Lower leg skin (tissue), 4 donors: ENCODE data around the gene TIPIN. TPM values are rescaled to one million over a fixed set of nuclear protein-coding genes. Genes with fewer than 3 reads are reported as not detected.

Source experiments
- DNase-seq, 2 donors: peaks; one replicate each; pipeline ENCODE4 v3.0.0-alpha.2; 2019; ENCODE audit warnings: low spot score in 2 of 2
- H3K4me3 ChIP-seq: fragments of 200-600 bp; sonication (generic); 2 replicates; pipeline ENCODE4 v1.5.1; 2017; ENCODE audit warnings: mild to moderate bottlenecking, low read depth; ENCODE audit not compliant: poor library complexity, severe bottlenecking
- POLR2A ChIP-seq, 2 donors: fragments of 450-650 bp; IDR thresholded peaks; one replicate each; pipeline ENCODE4 v1.6.1; 2016 to 2017; ENCODE audit warnings: antibody characterized with exemption in 2 of 2, mild to moderate bottlenecking in 1 of 2, moderate library complexity in 1 of 2
- WGBS, 2 donors: methylation state at CpG; one replicate each; pipeline ENCODE4 v1.1.5; 2018; 5-methylcytosine and 5-hydroxymethylcytosine counted together
- intact Hi-C: fragments of 100-400 bp; cut with DNase I; formaldehyde crosslinking; loops from one replicate; pipeline ENCODE4 v1.15.0; 2023; ENCODE audit warnings: low total_unique reads
- total RNA-seq, 4 donors: library from RNA; depleted of rRNA; stranded (reverse); fragments of >200 nt; gene quantifications; one replicate each; pipeline ENCODE4 v1.1.0, GENCODE V29; 2016
- TF ChIP-seq, protein P1 (sequence below), 3 donors: fragments of 450-650 bp; IDR thresholded peaks; one replicate each; pipeline ENCODE4 v1.5.1; 2016; ENCODE audit warnings: antibody characterized with exemption in 3 of 3, mild to moderate bottlenecking in 3 of 3, moderate library complexity in 2 of 3

The TIPIN gene, protein sequence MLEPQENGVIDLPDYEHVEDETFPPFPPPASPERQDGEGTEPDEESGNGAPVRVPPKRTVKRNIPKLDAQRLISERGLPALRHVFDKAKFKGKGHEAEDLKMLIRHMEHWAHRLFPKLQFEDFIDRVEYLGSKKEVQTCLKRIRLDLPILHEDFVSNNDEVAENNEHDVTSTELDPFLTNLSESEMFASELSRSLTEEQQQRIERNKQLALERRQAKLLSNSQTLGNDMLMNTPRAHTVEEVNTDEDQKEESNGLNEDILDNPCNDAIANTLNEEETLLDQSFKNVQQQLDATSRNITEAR
- 10 to 100 TPM in 1 of 4 donors, 1 to 10 TPM in 3; 4.0 to 14.8 (median 5.3) TPM for total RNA-seq

DNA sequence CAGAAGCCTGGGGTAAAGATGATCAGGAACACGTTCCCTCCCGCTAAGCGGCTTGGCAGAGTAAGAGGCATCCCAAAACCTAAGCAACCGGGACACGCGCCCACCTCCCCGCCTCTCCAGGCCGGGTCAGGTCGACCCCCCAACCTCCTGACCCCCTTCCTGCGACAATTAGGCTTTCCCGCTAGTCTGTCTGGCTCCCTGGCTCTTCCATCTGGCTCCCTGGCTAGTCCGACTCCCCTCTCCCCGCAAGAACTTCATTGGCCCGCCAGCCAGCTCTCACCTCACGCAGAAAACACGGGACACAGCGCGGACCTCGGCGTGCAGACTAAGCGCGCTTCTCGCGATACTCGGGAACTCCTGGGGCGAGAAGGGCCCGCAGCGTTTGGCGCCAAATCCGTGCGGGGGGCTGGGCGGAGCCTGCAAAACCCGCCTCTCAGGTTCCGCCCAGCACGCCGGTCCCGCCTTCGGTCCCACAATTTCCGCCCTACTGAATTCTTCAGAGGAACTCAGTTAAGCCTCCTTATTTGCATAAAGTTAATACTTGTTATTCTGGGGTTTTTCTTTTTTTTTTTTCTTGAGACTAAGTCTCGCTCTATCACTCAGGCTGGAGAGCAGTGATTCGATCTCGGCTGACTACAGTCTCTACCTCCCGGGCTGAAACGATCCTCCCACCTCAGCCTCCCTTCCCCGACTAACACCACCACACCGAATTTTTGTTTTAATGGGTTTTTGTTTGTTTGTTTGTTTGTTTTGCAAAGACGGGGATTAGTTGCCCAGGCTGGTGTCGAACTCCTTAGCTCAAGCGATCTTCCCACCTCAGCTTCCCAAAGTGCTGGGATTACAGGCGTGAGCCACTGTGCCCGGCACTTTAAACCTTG lies at the start of gene TIPIN:
TIPIN (minus strand) TSS at position 327 of the 878 bp plus-strand sequence. CDS start 3,738 bp downstream, outside the sequence.
- DNase-seq, result peak; percentile 90 to 99
- 6 to 11% methylated on average over 50 to 51 of the region's 51 CpGs for WGBS, 2 donors
- TF ChIP-seq POLR2A (IDR thresholded peaks at IDR 0.05), result no peak
- TF ChIP-seq, protein P1, sequence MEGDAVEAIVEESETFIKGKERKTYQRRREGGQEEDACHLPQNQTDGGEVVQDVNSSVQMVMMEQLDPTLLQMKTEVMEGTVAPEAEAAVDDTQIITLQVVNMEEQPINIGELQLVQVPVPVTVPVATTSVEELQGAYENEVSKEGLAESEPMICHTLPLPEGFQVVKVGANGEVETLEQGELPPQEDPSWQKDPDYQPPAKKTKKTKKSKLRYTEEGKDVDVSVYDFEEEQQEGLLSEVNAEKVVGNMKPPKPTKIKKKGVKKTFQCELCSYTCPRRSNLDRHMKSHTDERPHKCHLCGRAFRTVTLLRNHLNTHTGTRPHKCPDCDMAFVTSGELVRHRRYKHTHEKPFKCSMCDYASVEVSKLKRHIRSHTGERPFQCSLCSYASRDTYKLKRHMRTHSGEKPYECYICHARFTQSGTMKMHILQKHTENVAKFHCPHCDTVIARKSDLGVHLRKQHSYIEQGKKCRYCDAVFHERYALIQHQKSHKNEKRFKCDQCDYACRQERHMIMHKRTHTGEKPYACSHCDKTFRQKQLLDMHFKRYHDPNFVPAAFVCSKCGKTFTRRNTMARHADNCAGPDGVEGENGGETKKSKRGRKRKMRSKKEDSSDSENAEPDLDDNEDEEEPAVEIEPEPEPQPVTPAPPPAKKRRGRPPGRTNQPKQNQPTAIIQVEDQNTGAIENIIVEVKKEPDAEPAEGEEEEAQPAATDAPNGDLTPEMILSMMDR (IDR thresholded peaks at IDR 0.05), result no peak
- peak within 1 kb of the TSS; percentile 55 for H3K4me3 ChIP-seq
- intact Hi-C loops, result no loop called here

DNA sequence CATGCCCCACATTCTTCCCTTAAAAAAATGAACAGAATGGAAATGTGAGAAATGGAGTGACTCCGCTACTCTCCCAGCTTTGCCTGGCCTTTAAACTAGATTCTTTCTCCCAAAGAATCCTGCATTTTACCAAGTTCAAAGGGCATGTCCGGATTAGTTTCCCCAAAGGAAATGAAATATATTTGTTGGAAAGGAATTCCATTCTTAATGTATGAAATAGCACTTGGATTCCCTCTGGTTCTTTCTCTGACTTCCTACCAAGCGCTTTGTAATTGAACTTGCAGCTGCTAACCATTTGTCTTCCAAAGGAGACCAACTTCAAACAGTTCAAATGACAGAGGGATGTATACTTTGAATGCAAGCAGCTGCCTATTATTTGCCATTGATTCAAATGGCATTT lies 49.1 kb upstream of the TIPIN start:
- no peak for DNase-seq
- TF ChIP-seq, protein P1 (IDR thresholded peaks at IDR 0.05), result no peak
- TF ChIP-seq POLR2A (IDR thresholded peaks at IDR 0.05), result no peak
- intact Hi-C loops, result no loop called here
- 67 to 73% methylated on average over 3 of the region's 3 CpGs for WGBS, 2 donors
- H3K4me3 ChIP-seq, result no peak overlapping the region

DNA sequence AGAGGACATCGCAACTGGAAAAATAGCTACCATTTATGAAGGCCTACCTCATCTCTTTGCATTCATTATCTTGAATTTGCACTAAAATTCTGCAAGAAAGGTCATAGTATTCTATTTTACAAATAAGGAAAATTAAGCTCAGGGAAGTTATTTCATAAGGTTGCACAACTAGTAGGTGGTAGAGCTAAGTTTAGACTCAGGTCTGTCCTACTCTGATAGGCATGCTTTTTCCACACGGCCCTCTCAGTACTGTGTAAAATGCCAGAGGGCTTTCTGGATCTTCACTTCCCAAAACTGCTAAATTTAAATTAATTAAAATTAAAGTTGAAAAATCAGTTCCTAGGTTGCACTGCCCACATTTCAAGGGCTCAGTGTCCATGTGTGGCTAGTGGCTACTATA lies 48.5 kb upstream of the TIPIN start:
- TF ChIP-seq, protein P1 (IDR thresholded peaks at IDR 0.05), result no peak
- TF ChIP-seq POLR2A (IDR thresholded peaks at IDR 0.05), result no peak
- no peak overlapping the region for H3K4me3 ChIP-seq
- intact Hi-C loops, result no loop called here
- 70% methylated on average over 2 of the region's 2 CpGs for WGBS, 2 donors
- DNase-seq, result no peak

DNA sequence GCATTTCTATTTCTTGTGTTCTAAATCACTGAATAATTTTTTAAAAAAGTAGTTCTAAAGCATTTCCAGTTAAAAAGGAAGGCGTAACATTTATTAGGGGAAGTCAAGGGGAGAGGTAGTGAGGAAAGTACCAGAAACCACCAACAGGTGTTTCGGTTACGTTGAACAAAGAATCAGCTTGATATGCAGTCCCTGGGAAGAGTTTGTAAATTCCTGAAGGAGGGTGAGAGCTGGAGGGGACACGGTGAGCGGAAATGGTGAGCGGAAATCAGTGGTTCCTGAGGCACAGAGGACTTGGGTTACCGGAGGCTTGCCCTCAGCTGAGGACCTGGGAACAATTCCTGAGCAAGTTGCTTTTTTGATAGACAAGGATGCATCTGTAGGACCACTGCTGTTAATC lies 48.0 kb upstream of the TIPIN start:
- intact Hi-C loops, result no loop called here
- 73 to 80% methylated on average over 7 of the region's 7 CpGs for WGBS, 2 donors
- TF ChIP-seq POLR2A (IDR thresholded peaks at IDR 0.05), result no peak
- TF ChIP-seq, protein P1 (IDR thresholded peaks at IDR 0.05), result no peak
- no peak for DNase-seq
- H3K4me3 ChIP-seq, result no peak overlapping the region

DNA sequence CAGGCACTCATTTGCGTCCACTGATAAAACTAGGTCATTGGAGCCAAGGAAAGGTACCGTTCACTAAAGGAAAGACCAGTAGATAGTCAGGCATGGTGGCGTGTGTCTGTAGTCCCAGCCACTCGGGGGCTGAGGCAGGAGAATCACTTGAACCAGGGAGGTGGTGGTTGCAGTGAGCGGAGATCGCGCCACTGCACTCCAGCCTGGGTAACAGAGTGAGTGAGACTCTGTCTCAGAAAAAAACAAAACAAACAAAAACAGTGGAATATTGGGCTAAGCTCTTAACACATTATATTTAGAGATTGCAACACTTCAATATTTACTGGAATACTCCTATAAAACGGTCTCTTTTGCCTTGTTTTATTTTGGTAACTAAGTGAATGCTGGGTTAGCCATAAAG lies 47.6 kb upstream of the TIPIN start:
- TF ChIP-seq, protein P1 (IDR thresholded peaks at IDR 0.05), result no peak
- TF ChIP-seq POLR2A (IDR thresholded peaks at IDR 0.05), result no peak
- 87 to 88% methylated on average over 8 of the region's 8 CpGs for WGBS, 2 donors
- H3K4me3 ChIP-seq, result no peak overlapping the region
- intact Hi-C loops, result no loop called here
- no peak for DNase-seq
